Fibroblast of lung (primary cell): ENCODE data around the gene SDK2. TPM values are rescaled to one million over a fixed set of nuclear protein-coding genes. Genes with fewer than 3 reads are reported as not detected.

Experiments
- DNase-seq, 2 donors: peaks; one replicate each; pipeline versions ENCODE4 v3.0.0 to v3.0.0-alpha.2; 2010; ENCODE audit warnings: low read depth in 2 of 2
- H2AFZ ChIP-seq: 2 replicates; pipeline ENCODE4 v1.5.1; 2012; ENCODE audit warnings: low read length, control low read depth, inconsistent platforms
- H3K27ac ChIP-seq: 2 replicates; pipeline ENCODE4 v1.5.1; 2011; ENCODE audit warnings: low read length, control low read depth; ENCODE audit not compliant: insufficient read depth
- H3K27me3 ChIP-seq: 2 replicates; pipeline ENCODE4 v1.5.1; 2011; ENCODE audit warnings: mild to moderate bottlenecking, low read length; ENCODE audit not compliant: control insufficient read depth, insufficient read depth
- H3K36me3 ChIP-seq: 2 replicates; pipeline ENCODE4 v1.5.1; 2011; ENCODE audit warnings: low read length; ENCODE audit not compliant: control insufficient read depth, insufficient read depth
- H3K4me1 ChIP-seq: 2 replicates; pipeline ENCODE4 v1.5.1; 2011; ENCODE audit warnings: low read length; ENCODE audit not compliant: control insufficient read depth, insufficient read depth; ENCODE audit errors: extremely low read depth
- H3K4me2 ChIP-seq: 2 replicates; pipeline ENCODE4 v1.5.1; 2011; ENCODE audit warnings: low read length, control low read depth; ENCODE audit not compliant: insufficient read depth; ENCODE audit errors: extremely low read depth
- H3K4me3 ChIP-seq, 4 experiments: fragments of 200-600 bp in 1 of 4; sonication (generic) in 1 of 4; replicated peaks in 1 of 4; 2 replicates each; pipeline ENCODE4 v1.5.1; 2011 to 2016; ENCODE audit warnings: low read length in 4 of 4, low read depth in 3 of 4, mild to moderate bottlenecking in 3 of 4, control low read depth in 2 of 4, inconsistent platforms in 1 of 4, mixed read lengths in 1 of 4; ENCODE audit not compliant: insufficient read depth in 1 of 4; ENCODE audit errors: control extremely low read depth in 1 of 4
- H3K79me2 ChIP-seq: 2 replicates; pipeline ENCODE4 v1.5.1; 2012; ENCODE audit warnings: mild to moderate bottlenecking, low read length, inconsistent platforms; ENCODE audit not compliant: control insufficient read depth, insufficient read depth
- H3K9ac ChIP-seq: 2 replicates; pipeline ENCODE4 v1.5.1; 2011; ENCODE audit warnings: mild to moderate bottlenecking, low read length, control low read depth; ENCODE audit not compliant: insufficient read depth
- H3K9me3 ChIP-seq: 2 replicates; pipeline ENCODE4 v1.5.1; 2012; ENCODE audit warnings: low read depth, low read length; ENCODE audit not compliant: control insufficient read depth, insufficient read depth
- H4K20me1 ChIP-seq: 2 replicates; pipeline ENCODE4 v1.5.1; 2011; ENCODE audit warnings: low read length; ENCODE audit not compliant: control insufficient read depth, insufficient read depth; ENCODE audit errors: extremely low read depth
- EZH2 ChIP-seq: IDR thresholded peaks from 2 replicates; pipeline ENCODE4 v1.5.1; 2012; ENCODE audit warnings: low read length, control low read depth, mild to moderate bottlenecking; ENCODE audit errors: missing control alignments
- polyA plus RNA-seq, 2 donors: library from polyadenylated mRNA; depleted of rRNA in 1 of 2; stranded (reverse) in 1 of 2; unstranded in 1 of 2; fragments of >200 nt; gene quantifications; 2 replicates each; pipeline ENCODE4 v1.2.1, GENCODE V29; 2011 to 2012; ENCODE audit warnings: missing spikeins in 1 of 2
- total RNA-seq: library from RNA; depleted of rRNA; stranded (reverse); fragments of >200 nt; gene quantifications from 2 replicates; pipeline ENCODE4 v1.2.1, GENCODE V29; 2014
- TF ChIP-seq, protein P1 (sequence below), 2 donors: IDR thresholded peaks in 1 of 2; conservative IDR thresholded peaks in 1 of 2; 1 replicate in 1 of 2; 2 replicates in 1 of 2; pipeline ENCODE4 v1.5.1; 2011 to 2012; ENCODE audit warnings: low read length in 2 of 2, control low read depth in 1 of 2, inconsistent platforms in 1 of 2, low read depth in 1 of 2, mild to moderate bottlenecking in 1 of 2

Gene SDK2
- total and polyA plus RNA-seq, 2 donors (not counting 1 experiment from before 2014, with no cell fraction given) = under 0.01 to 0.01 TPM

DNA sequence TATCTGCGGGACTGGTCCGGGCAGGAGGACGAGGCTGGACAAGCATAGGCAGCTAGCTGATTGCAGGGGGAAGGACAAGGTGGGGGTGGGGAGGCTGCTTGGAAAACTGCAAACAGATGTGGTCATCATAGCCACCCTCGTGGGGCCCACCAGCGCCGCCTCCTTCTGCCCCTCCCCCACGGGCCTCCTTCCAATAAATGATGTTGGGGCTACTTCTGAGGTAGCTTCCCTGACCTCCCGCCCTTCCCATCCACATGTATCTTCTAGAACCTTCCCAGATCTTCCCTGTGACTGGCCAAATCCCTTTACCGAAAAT is 320.1 kb downstream of the SDK2 start:
- Histone ChIP-seq H3K9me3 (no peaks in the 10 kb centered on the region), H3K27me3 (peaks cover 3% of the 10 kb centered on the region), H3K4me1 (peaks cover 5% of the 10 kb centered on the region), H3K36me3 (no peaks in the 10 kb centered on the region), H2AFZ (no peak overlapping the region), H3K79me2 (no peaks in the 10 kb centered on the region), H3K4me3 (no peak overlapping the region), H3K27ac (no peak overlapping the region), H3K4me2 (peak overlapping the region; percentile 8), H3K9ac (no peak overlapping the region), H4K20me1 (no peaks in the 10 kb centered on the region)
- DNase-seq = peak in 1 of 2 donors; percentile 53
- no peak for TF ChIP-seq EZH2
- TF ChIP-seq, protein P1, sequence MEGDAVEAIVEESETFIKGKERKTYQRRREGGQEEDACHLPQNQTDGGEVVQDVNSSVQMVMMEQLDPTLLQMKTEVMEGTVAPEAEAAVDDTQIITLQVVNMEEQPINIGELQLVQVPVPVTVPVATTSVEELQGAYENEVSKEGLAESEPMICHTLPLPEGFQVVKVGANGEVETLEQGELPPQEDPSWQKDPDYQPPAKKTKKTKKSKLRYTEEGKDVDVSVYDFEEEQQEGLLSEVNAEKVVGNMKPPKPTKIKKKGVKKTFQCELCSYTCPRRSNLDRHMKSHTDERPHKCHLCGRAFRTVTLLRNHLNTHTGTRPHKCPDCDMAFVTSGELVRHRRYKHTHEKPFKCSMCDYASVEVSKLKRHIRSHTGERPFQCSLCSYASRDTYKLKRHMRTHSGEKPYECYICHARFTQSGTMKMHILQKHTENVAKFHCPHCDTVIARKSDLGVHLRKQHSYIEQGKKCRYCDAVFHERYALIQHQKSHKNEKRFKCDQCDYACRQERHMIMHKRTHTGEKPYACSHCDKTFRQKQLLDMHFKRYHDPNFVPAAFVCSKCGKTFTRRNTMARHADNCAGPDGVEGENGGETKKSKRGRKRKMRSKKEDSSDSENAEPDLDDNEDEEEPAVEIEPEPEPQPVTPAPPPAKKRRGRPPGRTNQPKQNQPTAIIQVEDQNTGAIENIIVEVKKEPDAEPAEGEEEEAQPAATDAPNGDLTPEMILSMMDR (conservative IDR thresholded peaks at IDR 0.05 in 1 of 2, IDR thresholded peaks at IDR 0.05 in 1 of 2; ENCODE audit: low read depth in 1 of 2, low read length in 2 of 2) = no peak

DNA sequence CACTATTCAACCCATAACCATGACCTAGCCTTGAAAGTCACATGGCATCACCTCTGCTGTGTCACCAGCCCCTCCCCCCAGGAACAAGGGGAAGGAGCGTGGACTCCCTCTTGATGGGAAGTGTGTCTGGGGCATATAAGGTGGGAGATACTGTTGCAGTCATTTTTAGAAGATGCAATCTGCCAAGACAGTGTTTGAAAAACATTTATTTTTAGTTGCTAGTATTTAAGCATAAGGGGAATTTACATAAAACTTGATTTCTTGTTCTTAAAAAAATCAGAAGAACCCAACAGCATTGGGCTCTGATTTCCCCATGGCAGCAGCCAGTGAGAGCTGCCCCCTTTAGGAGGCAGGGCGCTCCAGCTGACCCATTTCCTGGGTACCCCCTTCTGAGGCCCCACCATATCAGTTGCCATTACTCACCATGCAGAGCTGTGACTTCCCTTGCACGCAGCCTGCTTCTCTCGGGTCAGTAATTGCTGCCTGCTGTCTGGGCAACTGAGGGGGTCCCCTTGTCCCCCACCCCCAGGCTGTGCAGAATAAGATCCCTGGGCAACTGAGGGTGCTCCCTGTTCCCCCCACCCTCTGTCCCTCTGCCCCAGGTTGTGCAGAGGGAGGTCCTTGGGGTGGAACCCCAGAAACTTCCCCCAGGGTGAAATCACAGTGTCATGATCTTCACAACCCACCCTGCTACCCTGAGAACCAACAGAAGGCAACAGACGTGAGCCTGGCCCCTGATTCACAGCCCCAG is 320.7 kb downstream of the SDK2 start:
- H4K20me1 ChIP-seq = no peaks in the 10 kb centered on the region
- H3K9ac ChIP-seq = no peak overlapping the region
- H3K4me3 ChIP-seq = no peak overlapping the region
- no peak for TF ChIP-seq EZH2
- no peaks in the 10 kb centered on the region for H3K79me2 ChIP-seq
- peak overlapping the region; percentile 8 for H3K4me2 ChIP-seq
- H3K36me3 ChIP-seq = no peaks in the 10 kb centered on the region
- no peaks in the 10 kb centered on the region for H3K9me3 ChIP-seq
- no peak overlapping the region for H2AFZ ChIP-seq
- peaks cover 5% of the 10 kb centered on the region for H3K4me1 ChIP-seq
- H3K27ac ChIP-seq = no peak overlapping the region
- DNase-seq = no peak
- peaks cover 3% of the 10 kb centered on the region for H3K27me3 ChIP-seq

DNA sequence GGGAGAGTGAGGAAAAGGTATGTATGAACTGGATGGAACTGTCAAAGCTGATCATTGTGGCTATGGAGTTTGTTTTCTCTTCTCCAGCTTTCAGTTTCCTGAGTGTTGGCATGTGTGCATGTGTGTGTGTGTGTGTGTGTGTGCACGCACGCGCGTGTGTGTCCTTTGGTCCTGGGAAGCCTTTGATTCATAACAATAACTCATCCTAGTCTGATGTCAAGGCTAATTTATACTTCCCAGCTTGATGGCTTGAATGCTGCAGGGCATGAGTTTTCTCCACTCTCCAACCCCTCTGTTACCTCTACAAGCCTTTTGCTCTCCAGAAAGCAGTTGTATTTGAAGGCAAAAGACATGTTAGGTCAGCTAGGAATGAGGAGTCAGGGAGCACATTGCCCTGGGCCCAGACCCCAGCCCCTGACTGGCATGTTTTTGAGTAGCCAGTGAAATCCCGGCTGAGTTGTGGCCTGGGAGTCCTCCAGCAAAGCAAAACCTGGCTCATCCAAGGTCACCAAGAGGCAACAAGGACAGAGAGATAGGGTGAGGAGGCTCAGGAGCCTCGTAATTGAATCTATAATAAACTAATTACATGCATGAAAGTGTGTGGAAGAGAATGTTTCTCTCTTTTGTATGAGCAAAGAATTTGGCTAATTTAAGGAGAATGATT is 323.5 kb downstream of the SDK2 start:
- Histone ChIP-seq H3K4me2 (no peak overlapping the region), H3K9ac (no peak overlapping the region), H3K79me2 (no peaks in the 10 kb centered on the region), H2AFZ (no peak overlapping the region), H3K27me3 (peaks cover 3% of the 10 kb centered on the region), H3K36me3 (no peaks in the 10 kb centered on the region), H3K27ac (no peak overlapping the region), H4K20me1 (no peaks in the 10 kb centered on the region), H3K4me3 (no peak overlapping the region), H3K9me3 (no peaks in the 10 kb centered on the region), H3K4me1 (peaks cover 7% of the 10 kb centered on the region)
- DNase-seq = no peak
- TF ChIP-seq EZH2 = no peak
- TF ChIP-seq, protein P1 (conservative IDR thresholded peaks at IDR 0.05 in 1 of 2, IDR thresholded peaks at IDR 0.05 in 1 of 2; ENCODE audit: low read depth in 1 of 2, low read length in 2 of 2) = no peak
